CD1c-positive myeloid dendritic cell (primary cell): Measurements from ENCODE around the gene DACT2.
"Not testable (repeated sequence)": the region's sequence is repeated elsewhere in the genome, so short reads cannot be mapped to it uniquely, and the experiment has no call there.

ENCODE experiments used
- DNase-seq: peaks from one replicate; pipeline ENCODE4 v3.0.0-alpha.2; 2016; ENCODE audit errors: extremely low spot score

Gene DACT2

DNA sequence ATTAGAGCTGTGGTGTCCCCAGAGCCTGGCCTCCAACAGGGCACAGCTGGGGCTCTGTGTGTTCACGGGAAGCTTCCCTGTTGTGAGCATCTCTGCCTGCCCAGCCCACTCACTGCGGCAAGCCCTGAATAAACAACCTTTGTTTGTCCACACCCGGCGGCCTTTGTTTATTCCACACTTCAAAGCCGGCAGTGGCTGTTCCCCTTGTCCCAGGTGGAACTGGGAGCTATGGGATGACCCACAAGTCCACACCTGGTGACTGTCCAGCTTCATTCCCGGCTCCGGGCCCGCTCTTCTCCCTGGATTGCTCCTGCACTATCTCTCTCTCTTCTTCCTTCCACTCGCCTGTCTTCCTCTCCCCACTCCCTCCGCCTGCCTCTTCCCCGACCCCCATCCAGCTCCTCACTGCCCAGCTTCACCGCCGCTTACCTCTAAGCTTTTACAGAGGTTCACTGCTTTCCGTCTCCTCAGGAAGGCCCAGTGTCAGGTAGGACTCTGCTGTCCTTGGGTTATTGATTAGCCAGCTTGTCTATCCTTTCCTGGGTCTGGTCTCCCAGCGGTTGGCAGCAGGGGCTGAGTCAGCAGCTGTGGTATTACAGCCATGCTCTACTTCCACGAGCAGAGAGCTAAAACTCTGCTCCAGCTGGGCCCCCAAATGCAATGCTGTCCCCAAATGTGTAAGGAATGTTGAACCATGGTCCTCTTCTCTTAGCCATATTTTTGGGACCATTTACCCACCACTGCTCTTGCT is 17.8 kb downstream of the DACT2 start:
- DNase-seq = no peak

DNA sequence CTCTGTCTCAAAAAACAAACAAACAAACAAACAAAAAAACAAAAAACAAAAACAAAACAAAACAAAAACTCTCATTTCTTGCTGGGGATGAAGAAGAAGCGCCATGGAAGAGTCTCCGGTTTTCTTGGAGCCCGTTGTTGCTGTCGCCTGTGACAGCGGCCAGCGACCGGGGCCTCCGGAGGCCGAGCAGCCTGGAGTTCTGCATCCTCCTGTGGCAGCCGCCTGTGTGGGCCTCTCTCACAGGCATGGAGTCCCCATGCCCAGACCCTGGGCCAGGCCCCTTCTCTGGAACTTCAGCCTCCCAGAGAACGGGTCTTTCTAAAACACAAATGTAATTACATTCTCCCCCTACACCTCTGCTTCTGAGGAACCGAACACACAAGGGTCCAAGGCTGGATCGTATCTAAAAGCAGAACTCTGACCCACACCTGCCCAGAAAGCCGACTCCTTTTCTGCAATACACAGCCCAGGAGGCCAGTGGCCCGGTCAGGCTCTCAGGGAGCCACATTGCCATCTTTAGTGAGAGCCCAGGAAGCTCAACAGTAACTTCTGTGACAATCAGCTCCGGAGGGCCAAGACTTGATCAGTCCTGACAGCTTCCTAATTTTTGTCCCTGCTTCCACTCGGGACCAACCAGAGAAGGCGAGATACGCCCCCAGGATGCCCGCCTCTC is 18.5 kb downstream of the DACT2 start:
- no peak for DNase-seq

DNA sequence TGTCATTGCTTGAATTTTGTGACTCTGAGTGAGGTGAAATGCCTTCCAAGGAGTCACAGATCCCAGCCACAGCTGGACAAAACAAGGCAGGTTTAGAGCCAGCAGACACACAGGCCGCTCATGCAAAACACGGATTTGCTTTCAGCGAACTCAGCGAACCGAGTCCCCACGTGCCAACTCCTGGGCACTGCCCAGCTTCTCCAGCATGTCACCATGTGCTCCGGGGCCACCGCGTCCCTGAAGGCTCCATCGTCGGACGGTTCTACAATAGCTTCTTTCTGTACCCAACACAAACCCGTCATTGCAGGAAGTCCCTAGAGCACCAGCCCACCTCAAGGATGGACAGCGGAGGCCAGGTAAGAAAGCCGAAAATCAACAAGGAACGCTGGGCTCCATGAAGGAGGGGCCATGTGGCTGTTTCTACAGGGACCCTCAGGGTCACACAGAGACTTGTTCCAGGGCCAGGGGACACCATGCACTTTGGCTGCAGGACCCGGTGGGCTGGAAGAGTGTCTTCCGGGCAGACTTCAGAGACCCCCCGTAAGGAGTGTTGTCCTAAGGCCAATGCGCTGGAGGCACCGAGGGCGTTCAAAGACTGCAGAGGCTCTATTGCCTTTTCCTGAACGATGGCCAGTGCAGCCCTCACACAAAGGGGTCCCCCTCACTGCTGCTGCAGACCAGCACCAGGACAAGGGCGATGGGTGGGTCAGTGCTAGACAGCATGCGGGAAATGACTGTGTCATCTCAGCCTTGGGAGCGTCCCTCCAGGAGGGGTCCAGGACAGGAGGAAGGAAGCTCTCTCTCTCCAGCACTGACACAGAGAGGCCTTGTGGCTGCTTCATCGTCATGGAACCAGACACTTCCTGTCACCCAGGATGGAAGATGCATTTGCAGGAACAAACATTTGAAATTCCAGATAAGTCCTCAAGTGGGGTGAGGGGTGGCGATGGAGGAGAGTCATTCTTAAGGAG is 19.8 kb downstream of the DACT2 start:
- no peak for DNase-seq

DNA sequence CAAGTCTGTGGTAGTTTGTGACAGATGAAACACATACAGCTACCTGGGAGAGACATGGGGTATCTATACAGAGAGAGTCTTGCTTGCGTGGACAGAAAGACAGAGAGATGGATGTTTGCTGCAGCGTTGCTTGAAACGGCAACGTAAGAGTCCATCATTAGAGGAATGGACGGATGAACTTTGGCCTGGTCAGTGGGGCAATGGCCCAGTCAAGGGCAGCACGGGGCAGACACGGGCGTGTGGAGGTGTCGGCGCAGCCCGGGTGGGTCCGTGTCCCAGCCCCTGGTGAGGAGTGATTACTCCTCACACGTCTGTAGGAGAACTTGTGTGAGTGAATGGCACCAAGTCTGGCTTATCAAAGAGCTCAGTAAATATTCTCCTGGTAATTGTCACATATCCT is 21.9 kb downstream of the DACT2 start:
- DNase-seq = no peak

DNA sequence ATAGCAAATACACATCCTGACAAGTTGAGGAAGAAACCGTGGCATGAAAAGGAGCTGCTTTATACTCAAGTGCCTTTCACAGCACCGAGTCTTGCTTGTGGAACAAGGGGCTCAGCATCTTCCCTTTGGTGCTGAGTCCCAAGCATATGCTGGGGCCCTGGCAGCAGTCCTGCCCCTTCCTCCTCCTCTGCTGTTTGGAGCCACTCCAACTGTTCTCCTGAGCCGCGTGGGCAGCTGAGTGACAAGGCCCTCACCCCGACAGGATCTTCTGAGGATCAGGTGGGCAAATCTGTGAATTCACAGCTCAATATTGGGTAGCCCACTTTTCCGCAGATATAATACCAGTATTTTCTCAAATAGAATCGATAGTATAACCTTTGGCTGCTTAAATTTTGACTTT is 24.7 kb downstream of the DACT2 start:
- no peak for DNase-seq

DNA sequence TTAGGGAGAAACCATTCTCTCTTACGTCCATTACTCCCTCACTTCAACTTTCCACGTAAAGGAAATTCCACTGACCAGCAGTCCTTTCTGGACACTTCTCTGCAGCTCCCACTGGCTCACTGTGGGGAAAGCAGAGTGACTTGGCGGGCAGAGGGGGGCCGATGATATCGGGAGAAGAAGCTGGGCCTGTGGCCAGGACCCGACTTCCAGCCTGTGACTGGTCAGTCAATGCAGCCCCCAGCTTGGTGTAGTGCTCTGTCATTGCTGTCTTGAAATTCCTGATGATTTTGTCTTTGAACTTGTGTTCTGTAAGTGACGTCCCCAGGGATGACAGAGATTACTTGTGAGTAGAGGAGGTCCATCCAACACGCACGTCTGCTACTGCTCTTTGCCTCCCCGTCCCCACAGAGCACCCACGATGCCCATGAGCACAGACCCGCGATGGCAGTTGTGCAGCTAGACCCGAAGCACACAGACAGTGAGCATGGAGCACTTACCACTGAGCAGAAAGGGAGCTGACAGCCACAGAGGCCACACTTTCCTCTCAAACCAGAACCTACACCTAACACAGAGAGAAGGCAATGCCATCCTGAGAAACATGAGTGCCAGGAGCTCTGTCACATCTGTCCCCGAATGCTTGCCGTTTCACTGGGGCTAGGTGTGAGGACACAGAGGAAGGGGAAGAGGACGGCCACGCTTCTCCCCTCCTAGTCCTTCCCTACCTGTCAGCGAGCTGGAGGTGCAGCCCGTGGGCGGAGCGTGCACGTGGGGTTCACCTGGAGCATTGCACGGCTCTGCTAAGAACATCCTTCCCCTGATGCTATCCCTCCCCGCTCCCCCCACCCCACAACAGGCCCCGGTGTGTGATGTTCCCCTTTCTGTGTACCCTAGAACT is 25.7 kb downstream of the DACT2 start:
- no peak for DNase-seq

DNA sequence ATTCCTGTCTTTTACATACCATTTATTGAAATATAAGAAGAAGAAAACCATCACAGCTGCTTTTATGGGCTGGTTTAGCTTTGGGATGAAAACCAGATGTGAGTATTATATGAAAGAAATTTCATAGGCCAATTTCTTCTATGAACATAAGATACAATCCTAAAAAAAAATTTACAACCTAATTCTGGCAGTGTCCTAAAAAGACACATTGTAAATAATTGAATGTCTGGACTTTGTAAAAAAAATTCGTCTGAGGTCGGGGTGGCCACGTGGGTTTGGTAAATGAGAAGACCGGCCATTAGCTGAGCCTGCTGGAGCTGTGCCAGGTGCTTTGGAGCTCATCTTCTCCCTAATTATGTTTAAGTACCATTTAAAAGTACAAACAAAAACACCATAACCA is 26.8 kb downstream of the DACT2 start:
- DNase-seq = no peak

DNA sequence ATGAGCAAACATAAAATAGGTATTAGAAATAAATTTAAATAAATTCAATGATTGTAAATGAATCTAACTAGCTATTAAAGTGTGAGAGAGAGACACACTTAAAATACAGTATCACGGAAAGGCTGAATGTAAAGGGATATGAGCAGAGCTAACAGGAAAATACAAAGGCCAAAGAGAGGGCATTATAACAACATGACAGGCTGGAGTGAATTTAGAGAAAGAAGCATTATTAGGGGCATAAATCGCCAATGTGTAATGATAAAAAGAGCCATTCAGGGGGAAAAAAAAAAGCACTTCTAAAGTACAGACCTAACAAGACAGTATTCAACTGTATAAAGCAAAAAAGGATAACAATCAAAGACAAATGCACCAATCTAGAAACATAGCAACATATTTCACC is 28.1 kb downstream of the DACT2 start:
- no peak for DNase-seq

DNA sequence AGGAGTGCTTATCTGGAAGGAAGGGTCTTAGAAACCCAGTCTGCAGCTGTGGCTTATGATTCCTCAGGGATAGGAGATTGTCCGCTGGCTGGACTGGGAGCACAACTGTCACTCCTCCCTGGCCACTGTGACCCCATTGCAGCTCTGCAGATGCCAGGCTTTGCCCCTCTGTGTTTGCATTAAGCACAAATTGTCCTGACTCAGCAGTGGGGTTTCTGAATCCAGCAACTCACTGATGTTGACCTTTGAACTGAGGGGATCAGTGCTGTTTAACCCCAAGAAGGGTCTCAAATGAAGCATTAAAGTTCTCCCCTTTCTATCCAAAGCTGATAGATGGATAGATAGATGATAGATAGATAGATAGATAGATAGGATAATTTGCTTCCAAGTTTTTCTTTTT is 29.5 kb downstream of the DACT2 start:
- no peak for DNase-seq

DNA sequence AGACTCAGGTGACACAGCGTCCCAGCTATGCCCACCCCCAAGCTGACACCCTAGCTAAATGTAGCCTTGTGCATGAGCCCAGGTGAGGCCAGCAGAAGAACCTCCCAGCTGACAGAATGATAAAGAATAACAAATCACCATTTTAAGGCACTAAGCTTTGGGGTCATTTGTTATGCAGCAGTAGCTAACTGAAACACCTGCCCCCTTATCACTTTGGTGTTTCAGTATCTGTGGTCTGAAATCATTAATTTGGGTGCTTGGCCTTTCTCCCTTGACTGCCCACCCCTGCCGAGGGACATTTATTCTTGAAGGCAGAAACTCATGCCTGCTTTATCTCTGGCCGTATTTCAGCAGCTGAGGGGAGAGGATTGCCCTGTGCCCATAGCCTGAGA is 30.0 kb downstream of the DACT2 start:
- DNase-seq = no peak

DNA sequence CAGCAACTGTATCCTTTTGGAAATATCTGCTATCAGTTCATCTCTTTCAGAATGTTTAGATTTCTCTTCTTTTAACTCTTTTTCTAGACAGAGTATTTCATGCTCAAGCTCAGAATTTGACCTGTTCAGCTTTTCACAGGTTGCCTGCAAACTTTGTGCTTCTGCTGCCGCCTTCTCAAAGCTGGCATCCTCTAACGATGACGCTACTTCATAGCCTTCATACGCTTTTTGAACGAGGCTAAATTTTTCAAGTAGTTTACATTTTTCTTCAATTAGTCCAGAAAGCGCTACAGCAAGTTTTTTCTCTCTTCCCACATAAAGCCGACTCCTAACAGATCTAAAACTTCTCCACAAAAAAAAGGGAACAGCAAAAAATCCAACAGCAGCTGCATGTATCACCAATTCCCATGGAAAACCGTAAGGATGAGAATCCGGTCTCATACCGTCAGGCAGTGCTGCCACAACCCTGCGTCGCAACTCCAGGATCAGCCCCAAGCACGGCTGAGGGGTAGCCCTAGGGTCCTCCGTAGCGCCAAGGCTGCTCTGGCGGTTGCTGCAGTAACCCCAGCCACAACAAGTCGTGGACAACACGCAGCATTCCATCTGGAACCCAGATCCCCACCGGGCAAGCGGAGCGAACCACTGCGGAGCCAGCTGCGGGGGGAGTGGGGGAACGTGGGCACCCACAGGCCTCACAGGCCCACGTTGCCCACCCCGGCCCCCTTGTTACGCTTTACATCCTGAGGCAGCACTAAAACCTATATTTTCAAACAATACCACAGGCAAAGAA is 30.6 kb downstream of the DACT2 start:
- no peak for DNase-seq

DNA sequence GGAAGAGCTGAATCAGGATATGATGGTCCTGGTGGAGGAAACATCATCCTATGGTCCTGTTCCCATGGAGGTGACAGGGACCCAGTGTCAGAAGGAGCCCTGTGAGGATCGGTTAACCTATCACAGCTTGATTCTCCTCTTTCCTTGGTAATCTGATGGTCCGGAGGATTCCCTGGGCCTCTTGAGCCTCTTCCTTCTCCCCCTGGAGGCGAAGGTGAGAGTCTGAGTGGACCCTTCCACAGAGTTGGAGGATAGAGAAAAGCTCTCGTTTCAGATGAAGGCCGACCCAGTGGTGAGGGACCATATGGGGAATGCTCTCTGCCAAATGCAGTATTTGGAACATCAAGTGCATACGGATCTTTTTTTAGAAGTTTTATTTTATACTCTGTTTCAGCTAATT is 32.1 kb downstream of the DACT2 start:
- DNase-seq = not testable (repeated sequence)

DNA sequence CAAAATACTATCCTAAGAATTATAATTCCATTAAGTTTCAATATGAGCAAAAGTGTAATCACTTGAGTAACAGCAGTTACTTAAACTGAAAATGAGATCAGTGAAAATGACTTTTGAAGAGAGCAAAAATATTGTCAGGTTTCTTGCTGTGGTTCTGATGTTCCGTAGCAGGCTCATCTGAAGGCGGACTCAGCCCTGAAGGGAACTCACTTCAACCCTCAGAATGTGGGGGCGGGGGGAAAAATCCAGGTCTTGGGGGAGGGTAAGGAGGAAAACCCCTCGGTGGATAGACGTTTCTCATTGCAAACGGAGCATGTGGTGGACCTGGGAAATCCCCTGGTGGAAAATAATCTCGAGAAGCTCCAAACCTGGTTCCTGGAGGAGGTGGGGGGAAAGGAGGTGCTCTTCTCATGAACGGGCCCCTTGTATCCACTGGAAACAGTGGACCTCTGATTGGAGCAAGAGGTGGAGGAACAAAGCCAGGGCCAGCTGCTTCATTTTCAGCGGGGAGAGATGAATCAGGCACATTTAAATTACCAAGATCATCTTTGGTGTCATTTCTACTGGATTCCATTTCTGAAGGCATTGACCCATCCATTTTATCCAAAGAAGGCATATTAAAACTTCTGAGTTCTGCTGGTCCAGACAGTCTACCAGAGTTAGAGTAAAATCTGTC is 32.7 kb downstream of the DACT2 start:
- DNase-seq = not testable (repeated sequence)

DNA sequence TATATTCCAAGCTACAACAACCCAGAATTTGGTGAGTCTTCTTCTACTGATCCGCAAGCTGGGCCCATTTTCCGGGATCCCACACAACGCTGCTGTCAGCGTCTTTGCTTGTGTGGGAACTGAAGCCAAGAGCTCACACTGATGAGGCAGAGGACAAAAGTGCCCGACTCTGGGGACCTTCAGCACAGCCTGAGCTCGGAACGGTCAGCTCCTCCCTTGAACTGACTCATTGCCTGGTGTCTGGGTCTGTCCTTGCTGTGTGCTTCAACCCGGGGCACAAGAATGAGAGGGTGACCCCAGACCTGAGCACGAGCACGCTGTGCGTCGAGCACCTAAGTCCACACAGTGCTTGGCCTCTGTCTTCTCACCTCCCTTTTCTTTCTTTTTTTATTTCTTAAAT is 33.5 kb downstream of the DACT2 start:
- no peak for DNase-seq

DNA sequence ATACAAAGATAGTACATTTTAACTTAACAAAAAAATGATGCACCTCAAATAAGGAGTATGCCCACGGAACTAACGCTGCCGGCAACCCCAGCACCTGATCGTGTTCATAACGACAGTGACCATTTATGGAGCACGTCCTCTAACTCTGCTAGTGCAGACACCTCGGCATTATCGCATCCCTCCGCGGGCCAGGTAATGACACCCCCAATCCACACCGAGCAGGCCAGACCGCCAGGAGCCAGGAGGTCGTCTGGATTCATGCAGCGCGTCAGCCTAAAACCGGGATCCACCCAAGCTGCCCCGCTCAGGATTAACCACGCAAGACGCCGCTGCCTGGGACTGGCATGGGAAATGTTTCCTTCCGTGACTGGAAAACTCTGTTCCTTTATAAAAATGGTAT is 34.1 kb downstream of the DACT2 start:
- DNase-seq = no peak

DNA sequence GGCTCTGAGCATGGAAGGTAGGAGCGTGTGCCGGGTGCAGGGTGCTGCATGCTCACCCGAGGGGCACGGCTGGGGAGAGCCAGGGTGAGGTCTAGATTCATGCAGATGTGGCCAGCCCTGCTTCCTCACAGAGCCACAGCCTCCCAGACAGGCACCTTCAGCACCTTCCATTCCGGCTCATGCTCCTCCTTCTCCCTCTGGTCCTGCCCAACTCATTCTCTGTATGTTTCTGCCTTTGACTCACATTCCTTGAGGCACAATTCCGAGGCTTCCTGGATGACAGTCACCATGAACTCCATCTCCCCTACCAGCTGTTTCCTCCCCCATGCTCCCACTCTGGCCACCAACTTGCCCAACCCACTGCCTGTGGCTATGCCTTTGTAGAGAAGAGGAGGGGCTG is 35.4 kb downstream of the DACT2 start:
- no peak for DNase-seq

DNA sequence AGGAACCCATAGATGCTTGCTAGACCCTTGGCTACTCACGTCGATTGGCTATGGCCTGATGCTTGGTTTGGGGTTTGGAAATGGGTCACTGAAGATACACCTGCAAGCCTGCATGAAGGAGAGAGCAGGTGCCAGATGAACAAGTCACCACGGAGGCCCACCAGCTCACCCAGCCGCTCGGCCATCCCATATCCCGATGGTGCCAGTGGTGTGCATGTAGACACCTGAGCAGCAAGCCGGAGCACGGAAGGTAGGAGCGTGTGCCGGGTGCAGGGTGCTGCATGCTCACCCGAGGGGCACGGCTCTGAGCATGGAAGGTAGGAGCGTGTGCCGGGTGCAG is 35.9 kb downstream of the DACT2 start:
- no peak for DNase-seq

DNA sequence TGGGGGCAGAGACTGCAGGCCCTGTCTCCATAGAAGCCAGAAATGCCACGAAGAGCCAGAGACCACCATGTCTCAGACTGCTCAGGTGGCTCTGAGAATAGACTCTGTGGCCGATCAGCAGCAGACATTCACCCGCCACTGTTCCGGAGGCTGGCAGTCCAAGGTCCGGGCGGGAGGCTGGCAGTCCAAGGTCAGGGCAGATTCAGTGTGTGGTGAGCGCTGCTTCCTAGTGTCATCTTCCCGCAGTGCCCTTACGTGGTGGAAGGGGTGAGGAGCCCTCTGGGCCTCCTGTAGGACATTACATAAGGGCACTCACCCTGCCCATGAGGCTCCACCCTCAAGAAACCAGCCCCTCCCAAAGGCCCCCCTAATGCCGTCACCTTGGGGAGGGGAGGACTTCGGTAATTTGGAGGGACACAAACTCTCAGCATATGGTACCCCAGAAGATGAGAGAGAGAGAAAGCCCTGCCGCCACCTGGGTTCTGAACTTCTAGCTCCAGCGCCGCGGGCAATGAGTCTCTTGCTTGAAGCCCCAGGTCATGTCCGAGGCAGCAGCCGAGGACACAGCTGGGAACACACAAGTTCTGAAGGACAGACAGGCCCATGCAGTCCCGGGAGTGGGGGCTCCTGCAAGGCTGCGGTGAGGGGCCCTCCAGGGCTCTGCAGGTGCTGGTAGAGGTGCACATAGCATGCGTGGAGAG is 36.4 kb downstream of the DACT2 start:
- no peak for DNase-seq

DNA sequence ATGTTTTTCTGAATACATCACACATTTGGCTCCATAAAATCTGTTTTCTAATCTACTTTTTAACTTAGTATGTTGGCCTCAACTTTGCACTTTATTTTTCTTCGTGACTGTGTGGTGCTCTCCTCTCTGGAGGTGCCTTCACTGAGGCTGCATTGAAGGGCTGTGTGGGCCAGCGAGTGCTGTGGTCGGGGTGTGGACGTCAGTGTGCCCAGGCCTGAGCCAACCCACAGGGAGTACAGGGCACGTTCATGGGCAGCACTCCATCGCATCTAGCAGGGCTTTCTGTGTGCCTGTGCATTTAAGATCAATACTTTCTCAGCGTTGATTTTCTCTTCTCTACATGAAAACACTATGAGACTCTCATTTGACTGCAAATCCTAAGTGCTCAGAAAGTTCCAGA is 37.8 kb downstream of the DACT2 start:
- DNase-seq = no peak

DNA sequence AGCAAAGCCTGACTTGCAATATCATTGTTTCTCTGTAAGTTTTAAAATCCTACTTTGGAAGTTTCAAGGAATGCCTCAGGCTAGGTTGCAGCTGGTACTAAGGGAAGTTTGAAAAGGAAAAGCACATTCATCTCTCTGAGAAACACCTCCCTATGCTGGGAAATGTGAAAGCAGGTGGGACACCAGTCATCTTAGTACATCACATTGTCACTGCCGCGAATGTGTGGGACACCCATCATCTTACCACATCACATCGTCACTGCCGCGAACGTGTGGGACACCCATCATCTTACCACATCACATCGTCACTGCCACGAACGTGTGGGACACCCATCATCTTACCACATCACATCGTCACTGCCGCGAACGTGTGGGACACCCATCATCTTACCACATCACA is 38.3 kb downstream of the DACT2 start:
- DNase-seq = not testable (repeated sequence)
